ENCODE data around the gene PLLP.
A peak's percentile ranks its signal among the peaks of the same experiment; 100 is the strongest.

The PLLP gene

DNA sequence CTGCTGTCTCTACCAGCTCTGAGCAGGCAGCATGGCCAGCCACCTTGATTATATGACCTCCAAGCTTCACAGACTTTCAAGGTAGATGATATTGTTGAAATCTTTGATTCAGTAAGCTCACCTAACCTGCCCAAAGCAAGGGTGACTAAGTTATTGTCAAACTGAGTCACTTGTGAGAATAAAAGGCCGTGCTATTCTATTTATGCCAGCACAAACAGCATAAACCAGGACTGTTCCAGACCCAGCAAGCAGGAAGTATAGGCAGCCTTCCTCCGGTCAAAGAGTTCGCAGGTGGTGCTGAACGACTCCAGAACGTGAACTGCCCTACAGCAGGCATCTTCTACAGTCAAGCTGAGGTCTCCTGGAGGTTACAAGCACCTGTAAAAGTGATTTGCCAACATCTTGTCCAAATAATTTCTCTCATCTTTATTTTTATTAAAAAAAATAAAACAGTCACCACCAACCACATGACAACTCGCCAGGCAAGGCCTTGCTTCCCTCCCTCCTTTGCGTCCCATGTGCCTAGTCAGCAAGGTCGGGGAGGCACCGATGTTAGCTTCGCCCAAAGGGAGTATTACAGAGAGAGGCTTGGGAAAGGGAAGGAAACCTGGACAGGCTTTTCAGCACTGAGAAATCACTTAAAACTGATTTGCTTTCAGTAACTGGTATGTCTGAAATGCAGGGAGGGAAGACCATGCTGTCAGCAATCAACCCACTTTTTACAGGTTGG, 28.6 kb downstream of the PLLP start:
- no peak overlapping the region for H3K9ac ChIP-seq (ENCODE audit: low read length)
- H3K27me3 ChIP-seq (ENCODE audit: control insufficient read depth, insufficient read depth, low read length) = no peaks in the 10 kb centered on the region
- H3K4me1 ChIP-seq (ENCODE audit: control insufficient read depth, insufficient read depth, low read length) = no peaks in the 10 kb centered on the region
- no peak overlapping the region for H3K27ac ChIP-seq (ENCODE audit: low read depth, low read length)
- peaks cover 13% of the 10 kb centered on the region for H3K36me3 ChIP-seq (ENCODE audit: control insufficient read depth, insufficient read depth, low read length)
- H3K4me3 ChIP-seq (ENCODE audit: low read length) = no peak overlapping the region

- no peak overlapping the region for H3K27ac ChIP-seq (ENCODE audit: low read depth, low read length)
- H3K36me3 ChIP-seq (ENCODE audit: control insufficient read depth, insufficient read depth, low read length) = peaks cover 23% of the 10 kb centered on the region
These were observed 31.0 kb downstream of the PLLP start for GRCh38 chr16:57253466-57253865.

GRCh38 chr16:57252148-57252721, 32.2 kb downstream of the PLLP start:
- H3K4me1 ChIP-seq (ENCODE audit: control insufficient read depth, insufficient read depth, low read length) = no peaks in the 10 kb centered on the region
- no peak overlapping the region for H3K27ac ChIP-seq (ENCODE audit: low read depth, low read length)
- no peak overlapping the region for H3K4me3 ChIP-seq (ENCODE audit: low read length)
- peaks cover 23% of the 10 kb centered on the region for H3K36me3 ChIP-seq (ENCODE audit: control insufficient read depth, insufficient read depth, low read length)
- H3K27me3 ChIP-seq (ENCODE audit: control insufficient read depth, insufficient read depth, low read length) = no peaks in the 10 kb centered on the region
- H3K9ac ChIP-seq (ENCODE audit: low read length) = no peak overlapping the region

More at GRCh38 chr16:57253466-57253865, 31.0 kb downstream of the PLLP start:
- no peak overlapping the region for H3K4me3 ChIP-seq (ENCODE audit: low read length)
- no peaks in the 10 kb centered on the region for H3K4me1 ChIP-seq (ENCODE audit: control insufficient read depth, insufficient read depth, low read length)
- H3K27me3 ChIP-seq (ENCODE audit: control insufficient read depth, insufficient read depth, low read length) = no peaks in the 10 kb centered on the region
- H3K9ac ChIP-seq (ENCODE audit: low read length) = no peak overlapping the region

- no peaks in the 10 kb centered on the region for H3K27me3 ChIP-seq (ENCODE audit: control insufficient read depth, insufficient read depth, low read length)
- peaks cover 23% of the 10 kb centered on the region for H3K36me3 ChIP-seq (ENCODE audit: control insufficient read depth, insufficient read depth, low read length)
- H3K4me3 ChIP-seq (ENCODE audit: low read length) = no peak overlapping the region
- H3K27ac ChIP-seq (ENCODE audit: low read depth, low read length) = no peak overlapping the region
- H3K9ac ChIP-seq (ENCODE audit: low read length) = no peak overlapping the region
- no peaks in the 10 kb centered on the region for H3K4me1 ChIP-seq (ENCODE audit: control insufficient read depth, insufficient read depth, low read length)
These were observed 33.1 kb downstream of the PLLP start for GRCh38 chr16:57251352-57251751.

GRCh38 chr16:57245472-57246113, 38.9 kb downstream of the PLLP start:
- H3K27ac ChIP-seq (ENCODE audit: low read depth, low read length) = peak overlapping the region; percentile 87
- peak overlapping the region; percentile 63 for H3K9ac ChIP-seq (ENCODE audit: low read length)
- H3K27me3 ChIP-seq (ENCODE audit: control insufficient read depth, insufficient read depth, low read length) = no peaks in the 10 kb centered on the region
- peaks cover 10% of the 10 kb centered on the region for H3K36me3 ChIP-seq (ENCODE audit: control insufficient read depth, insufficient read depth, low read length)
- peaks cover 4% of the 10 kb centered on the region for H3K4me1 ChIP-seq (ENCODE audit: control insufficient read depth, insufficient read depth, low read length)
- peak overlapping the region; percentile 73 for H3K4me3 ChIP-seq (ENCODE audit: low read length)

- Histone ChIP-seq H3K27ac (ENCODE audit: low read depth, low read length) (peak within 1 kb of the TSS; percentile 87), H3K4me1 (ENCODE audit: control insufficient read depth, insufficient read depth, low read length) (peaks cover 4% of the 10 kb centered on the region), H3K27me3 (ENCODE audit: control insufficient read depth, insufficient read depth, low read length) (no peaks in the 10 kb centered on the region), H3K4me3 (ENCODE audit: low read length) (peak within 1 kb of the TSS; percentile 73), H3K9ac (ENCODE audit: low read length) (peak within 1 kb of the TSS; percentile 63), H3K36me3 (ENCODE audit: control insufficient read depth, insufficient read depth, low read length) (peaks cover 8% of the 10 kb centered on the region)
These were observed 39.6 kb downstream of the PLLP start, which contains the start of gene ARL2BP for GRCh38 chr16:57244767-57245471. Gene ARL2BP, plus strand, starts transcription at chr16:57245259. Its CDS starts 109 bp downstream, at chr16:57245368.

GRCh38 chr16:57244463-57244766, 40.1 kb downstream of the PLLP start:
- Histone ChIP-seq H3K36me3 (ENCODE audit: control insufficient read depth, insufficient read depth, low read length) (peaks cover 3% of the 10 kb centered on the region), H3K27ac (ENCODE audit: low read depth, low read length) (peak overlapping the region; percentile 57), H3K4me3 (ENCODE audit: low read length) (peak overlapping the region; percentile 51), H3K27me3 (ENCODE audit: control insufficient read depth, insufficient read depth, low read length) (no peaks in the 10 kb centered on the region), H3K9ac (ENCODE audit: low read length) (peak overlapping the region; percentile 17), H3K4me1 (ENCODE audit: control insufficient read depth, insufficient read depth, low read length) (peaks cover 4% of the 10 kb centered on the region)

DNA sequence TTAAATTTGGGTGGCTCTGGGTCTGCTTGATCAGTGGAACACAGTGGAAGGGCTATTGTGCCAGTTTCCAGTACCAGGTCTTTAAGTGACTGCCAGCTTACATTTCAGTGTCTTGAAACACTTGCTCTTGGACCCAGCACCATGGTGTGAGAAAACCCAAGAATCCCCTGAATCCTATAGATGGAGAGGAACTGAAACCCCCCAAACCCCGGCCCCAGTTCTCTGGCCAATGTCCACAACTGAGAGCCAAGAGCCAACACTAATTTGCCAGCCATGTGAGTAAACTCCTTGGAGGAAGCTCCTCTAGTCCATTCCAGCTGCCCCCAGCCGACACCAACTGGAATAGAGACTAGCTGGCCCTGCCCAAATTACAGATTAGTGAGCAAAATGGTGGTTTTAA, 41.8 kb downstream of the PLLP start:
- Histone ChIP-seq H3K36me3 (ENCODE audit: control insufficient read depth, insufficient read depth, low read length) (no peaks in the 10 kb centered on the region), H3K27me3 (ENCODE audit: control insufficient read depth, insufficient read depth, low read length) (no peaks in the 10 kb centered on the region), H3K4me1 (ENCODE audit: control insufficient read depth, insufficient read depth, low read length) (peaks cover 4% of the 10 kb centered on the region), H3K9ac (ENCODE audit: low read length) (no peak overlapping the region), H3K4me3 (ENCODE audit: low read length) (no peak overlapping the region), H3K27ac (ENCODE audit: low read depth, low read length) (no peak overlapping the region)

- H3K36me3 ChIP-seq (ENCODE audit: control insufficient read depth, insufficient read depth, low read length) = peaks cover 2% of the 10 kb centered on the region
- no peak overlapping the region for H3K27ac ChIP-seq (ENCODE audit: low read depth, low read length)
- peaks cover under 1% of the 10 kb centered on the region for H3K4me1 ChIP-seq (ENCODE audit: control insufficient read depth, insufficient read depth, low read length)
- H3K27me3 ChIP-seq (ENCODE audit: control insufficient read depth, insufficient read depth, low read length) = no peaks in the 10 kb centered on the region
- H3K4me3 ChIP-seq (ENCODE audit: low read length) = no peak overlapping the region
- no peak overlapping the region for H3K9ac ChIP-seq (ENCODE audit: low read length)
These were observed 43.6 kb downstream of the PLLP start for GRCh38 chr16:57240851-57241250.

- Histone ChIP-seq H3K9ac (ENCODE audit: low read length) (no peak overlapping the region), H3K36me3 (ENCODE audit: control insufficient read depth, insufficient read depth, low read length) (peaks cover 12% of the 10 kb centered on the region), H3K27me3 (ENCODE audit: control insufficient read depth, insufficient read depth, low read length) (no peaks in the 10 kb centered on the region), H3K4me1 (ENCODE audit: control insufficient read depth, insufficient read depth, low read length) (no peaks in the 10 kb centered on the region), H3K4me3 (ENCODE audit: low read length) (no peak overlapping the region), H3K27ac (ENCODE audit: low read depth, low read length) (no peak overlapping the region)
These were observed 45.4 kb downstream of the PLLP start for GRCh38 chr16:57239107-57239506.

GRCh38 chr16:57238682-57239081, 45.8 kb downstream of the PLLP start:
- Histone ChIP-seq H3K9ac (ENCODE audit: low read length) (no peak overlapping the region), H3K36me3 (ENCODE audit: control insufficient read depth, insufficient read depth, low read length) (peaks cover 16% of the 10 kb centered on the region), H3K27ac (ENCODE audit: low read depth, low read length) (no peak overlapping the region), H3K4me3 (ENCODE audit: low read length) (no peak overlapping the region), H3K27me3 (ENCODE audit: control insufficient read depth, insufficient read depth, low read length) (no peaks in the 10 kb centered on the region), H3K4me1 (ENCODE audit: control insufficient read depth, insufficient read depth, low read length) (no peaks in the 10 kb centered on the region)

GRCh38 chr16:57236022-57236350, 48.5 kb downstream of the PLLP start:
- Histone ChIP-seq H3K36me3 (ENCODE audit: control insufficient read depth, insufficient read depth, low read length) (peaks cover 34% of the 10 kb centered on the region), H3K4me3 (ENCODE audit: low read length) (no peak overlapping the region), H3K27ac (ENCODE audit: low read depth, low read length) (no peak overlapping the region), H3K9ac (ENCODE audit: low read length) (no peak overlapping the region), H3K27me3 (ENCODE audit: control insufficient read depth, insufficient read depth, low read length) (no peaks in the 10 kb centered on the region), H3K4me1 (ENCODE audit: control insufficient read depth, insufficient read depth, low read length) (no peaks in the 10 kb centered on the region)

Data from rectal smooth muscle tissue (tissue), 1 donor.